ENCODE measurements around the gene SLC6A3.
A peak's percentile ranks its signal among the peaks of the same experiment; 100 is the strongest.

SLC6A3 gene

DNA sequence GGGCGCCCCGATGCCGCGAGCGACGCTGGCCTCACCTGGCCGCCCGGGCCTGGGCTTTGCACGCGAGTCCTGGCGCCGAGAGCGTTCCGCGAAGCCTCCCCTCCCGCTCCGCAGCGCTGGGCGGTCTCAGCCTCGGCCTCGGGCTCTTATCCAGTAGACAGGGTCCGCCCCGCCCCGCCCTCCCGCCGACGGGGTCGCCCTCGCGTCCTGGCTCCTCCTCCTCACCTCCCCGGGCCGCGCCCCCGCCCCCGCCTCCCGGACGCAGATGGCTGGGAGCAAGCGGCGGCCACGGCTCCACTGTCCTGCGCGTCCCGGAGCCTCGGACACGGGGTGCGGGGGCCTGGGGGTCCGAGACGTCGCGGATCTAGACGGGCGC is at the start of gene SLC6A3:
SLC6A3 (minus strand) TSS at position 128 of the 376 bp plus-strand sequence. CDS start 2,243 bp downstream, outside the sequence.
- peak in 1 of 2 donors; percentile 51 for DNase-seq

DNA sequence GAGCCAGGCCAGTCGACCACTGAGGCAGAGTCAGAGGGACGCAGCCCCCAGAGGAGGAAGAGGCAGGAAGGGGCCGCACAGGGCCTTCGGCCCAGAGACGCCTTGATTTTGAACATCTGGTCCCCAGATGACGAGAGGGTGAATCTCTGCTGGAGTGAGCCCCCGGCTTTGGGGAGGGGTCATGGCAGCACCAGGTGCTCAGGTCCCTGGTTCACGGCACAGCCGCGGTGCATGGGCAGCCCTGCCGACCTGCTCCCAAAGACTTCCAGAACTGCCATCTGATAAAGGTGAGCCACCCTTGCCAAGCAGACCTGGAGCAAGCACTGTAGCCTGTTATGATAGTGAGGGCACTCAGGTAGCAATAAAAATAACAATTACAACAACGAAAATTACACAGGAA is 48.7 kb upstream of the SLC6A3 start:
- no peak for DNase-seq

DNA sequence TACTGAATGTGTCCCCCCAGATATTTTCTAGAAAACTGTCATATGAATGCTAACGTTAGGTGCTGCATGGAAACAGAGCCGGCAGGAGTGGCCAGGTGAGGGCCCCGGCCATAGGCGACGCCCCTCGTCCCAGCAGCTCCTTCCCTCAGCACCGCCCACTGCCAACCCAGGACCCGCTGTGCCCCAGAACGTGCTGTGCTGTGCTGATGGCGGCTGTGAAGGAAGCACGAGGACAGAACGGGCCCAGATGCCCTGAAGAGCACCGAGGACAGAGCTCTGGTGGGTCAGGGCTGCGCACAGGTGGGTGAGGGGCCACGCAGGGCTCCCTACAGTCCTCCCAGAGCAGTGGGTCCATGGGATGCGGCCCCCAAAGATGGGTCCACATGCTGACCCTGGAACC is 48.2 kb upstream of the SLC6A3 start:
- no peak for DNase-seq

DNA sequence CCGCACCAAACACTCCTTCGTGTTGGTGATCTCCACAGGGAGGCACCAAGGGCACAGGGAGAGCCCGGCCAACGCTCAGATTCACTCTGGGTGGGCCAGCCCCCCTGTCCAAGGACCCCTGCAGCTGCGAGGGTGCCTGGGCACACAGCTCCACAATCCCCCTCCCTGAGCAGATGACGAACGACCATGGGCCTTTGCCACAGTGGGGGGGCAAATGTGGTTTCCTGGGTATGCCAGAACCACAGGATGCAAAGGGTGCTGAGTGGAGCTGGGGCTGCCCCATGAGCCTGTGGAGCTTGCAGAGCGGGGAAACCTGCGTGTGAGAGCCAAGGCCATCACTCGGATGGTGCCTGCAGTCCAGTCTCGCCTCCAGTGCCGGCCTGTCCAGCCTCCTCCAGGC is 47.5 kb upstream of the SLC6A3 start:
- no peak for DNase-seq

DNA sequence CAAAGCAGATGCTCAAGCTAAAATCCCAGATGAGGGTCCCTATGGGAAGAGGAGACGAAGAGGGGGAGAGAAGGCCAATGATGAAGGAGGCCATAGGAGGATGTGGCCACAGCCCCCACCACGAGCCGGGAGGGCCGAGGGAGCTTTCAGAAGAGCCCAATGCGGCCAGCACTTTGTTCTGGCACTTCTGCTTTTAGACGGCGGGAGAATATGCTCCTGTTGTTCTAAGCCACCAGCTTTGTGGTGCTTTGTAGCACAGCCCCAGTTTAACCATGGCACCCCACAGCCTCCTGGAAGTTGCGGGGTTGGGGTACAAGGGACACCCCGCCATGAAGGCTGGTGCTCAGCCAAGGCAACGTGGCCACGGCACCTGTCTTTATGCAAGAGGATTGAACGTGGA is 45.1 kb upstream of the SLC6A3 start:
- DNase-seq = no peak

DNA sequence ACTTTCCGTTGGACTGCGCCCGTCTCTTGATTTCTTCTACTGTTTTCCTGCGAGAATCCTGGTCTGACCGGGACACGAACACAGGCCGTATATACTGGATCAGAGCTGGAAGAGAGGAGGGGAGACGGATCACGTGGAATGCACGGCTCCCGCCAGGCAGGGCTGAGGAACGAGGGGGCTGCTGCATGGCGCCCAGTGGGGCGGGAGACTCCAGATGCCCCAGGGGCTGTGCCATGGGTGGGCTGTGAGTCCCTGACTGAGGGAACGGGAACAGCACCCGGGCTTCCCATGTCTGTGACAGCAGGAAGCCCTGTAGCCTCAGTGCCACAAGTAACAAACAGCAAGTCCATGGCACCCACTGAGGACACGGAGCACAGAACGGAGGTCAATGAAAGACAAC is 44.5 kb upstream of the SLC6A3 start:
- no peak for DNase-seq

DNA sequence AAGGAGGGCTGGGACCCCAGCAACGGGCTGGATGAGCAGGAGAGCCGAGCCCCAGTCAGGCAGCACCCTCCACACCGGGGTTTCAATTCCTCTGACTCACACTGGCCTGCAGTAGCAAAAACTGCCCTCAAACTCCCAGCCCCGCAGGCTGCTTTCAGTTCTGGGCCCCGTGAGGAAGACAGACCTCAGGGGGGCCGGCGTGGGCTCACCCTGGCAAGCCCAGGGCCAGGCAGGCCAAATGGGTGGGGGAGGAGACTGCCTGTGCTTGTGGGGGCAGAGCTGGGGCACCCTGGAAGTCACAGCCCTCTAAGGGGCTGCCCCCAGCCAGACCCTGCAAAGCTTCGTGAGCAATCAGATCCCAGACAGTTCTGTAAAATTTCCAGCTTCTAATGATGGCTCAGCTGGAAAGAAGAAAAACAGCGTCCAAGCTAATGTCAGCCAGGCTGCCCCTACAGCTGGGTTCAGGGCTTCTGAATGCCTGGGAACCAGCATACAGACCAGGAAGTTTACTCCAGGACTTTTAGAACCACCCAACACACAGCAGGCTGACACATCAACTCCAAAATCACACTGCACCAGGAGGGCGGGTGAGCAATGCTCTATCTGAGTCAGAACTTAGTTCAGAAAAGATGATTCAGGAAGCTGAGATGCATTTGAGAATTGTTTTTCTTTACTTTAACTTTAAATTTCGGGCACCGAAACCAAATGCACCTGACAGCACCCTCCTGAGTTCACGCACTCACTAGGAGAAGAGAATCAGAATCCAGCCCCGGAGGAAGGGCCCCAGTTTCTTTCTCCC is 43.8 kb upstream of the SLC6A3 start:
- peak in 1 of 2 donors; percentile 46 for DNase-seq

DNA sequence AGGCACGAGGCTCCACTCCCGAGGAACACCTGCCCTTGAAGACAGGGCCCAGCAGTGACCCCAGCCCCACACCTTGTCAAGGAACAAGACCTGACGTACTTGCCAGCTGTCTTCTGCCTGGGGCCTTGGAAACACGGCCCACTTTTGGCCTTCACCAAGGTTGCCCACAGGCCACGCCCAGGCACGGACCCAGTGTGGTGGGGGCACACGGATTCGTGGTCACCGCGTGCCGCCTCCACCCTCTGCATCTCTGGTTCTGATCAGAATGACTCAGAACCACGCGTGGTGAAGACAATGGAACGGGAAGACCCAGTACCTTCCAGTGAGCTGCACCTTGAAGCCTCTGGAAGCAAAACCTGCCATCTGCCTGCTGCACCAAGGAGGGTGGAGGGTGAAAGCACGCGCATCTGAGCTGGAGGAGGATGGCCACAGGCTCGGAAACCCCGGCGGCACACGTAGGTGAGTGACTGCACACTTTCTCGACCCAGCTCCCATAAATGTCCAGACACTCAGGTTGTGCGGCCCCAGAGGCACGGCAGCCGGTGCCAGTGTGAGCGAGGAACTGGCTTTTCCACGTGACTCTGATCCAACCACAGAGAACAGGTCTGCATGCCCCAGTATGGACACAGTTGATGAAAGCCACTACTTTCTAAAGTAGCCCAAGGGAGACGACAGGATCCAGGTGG is 42.0 kb upstream of the SLC6A3 start:
- DNase-seq = no peak

DNA sequence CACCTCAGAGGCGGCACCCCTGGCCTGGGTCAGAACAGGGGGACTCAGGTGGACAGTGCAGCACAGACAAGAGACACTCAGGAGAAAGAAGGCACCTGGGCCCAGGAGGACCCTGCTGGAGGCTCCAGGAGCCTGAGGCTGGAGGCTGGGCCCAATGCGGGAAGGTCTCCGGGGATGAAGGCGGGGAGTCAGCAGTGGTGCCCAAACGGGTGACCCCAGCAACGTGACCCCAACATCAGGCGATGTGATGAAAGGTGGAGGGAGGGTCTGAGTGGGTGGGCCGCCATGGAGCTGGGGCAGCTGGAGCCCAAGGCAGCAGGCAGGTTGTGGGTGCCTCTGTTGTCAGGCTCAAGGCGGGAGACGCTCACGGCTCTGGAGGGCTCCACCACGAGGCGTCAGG is 41.0 kb upstream of the SLC6A3 start:
- no peak for DNase-seq

DNA sequence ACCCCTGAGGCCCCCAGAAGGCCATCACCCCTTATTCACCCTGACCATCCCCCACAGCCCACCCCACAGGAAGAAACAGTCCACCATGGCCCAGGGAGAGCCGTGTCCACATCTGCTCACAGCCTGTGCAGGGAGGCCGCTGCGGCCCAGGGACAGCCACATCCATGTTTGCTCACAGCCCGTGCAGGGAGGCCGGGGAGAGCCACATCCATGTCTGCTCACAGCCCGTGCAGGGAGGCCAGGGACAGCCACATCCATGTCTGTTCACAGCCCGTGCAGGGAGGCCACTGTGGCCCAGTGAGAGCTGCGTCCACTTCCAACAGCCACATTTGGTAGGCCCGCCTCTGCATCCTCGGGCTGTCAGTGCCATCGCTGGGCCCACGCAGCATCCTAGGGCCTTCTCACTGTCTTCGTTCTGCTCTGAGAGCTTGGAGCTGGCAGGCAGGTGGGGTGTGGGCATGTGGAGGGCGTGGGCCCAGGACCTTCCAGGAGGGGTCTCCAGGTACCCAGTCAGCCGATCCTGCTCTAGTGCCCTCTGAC is 40.4 kb upstream of the SLC6A3 start:
- no peak for DNase-seq

DNA sequence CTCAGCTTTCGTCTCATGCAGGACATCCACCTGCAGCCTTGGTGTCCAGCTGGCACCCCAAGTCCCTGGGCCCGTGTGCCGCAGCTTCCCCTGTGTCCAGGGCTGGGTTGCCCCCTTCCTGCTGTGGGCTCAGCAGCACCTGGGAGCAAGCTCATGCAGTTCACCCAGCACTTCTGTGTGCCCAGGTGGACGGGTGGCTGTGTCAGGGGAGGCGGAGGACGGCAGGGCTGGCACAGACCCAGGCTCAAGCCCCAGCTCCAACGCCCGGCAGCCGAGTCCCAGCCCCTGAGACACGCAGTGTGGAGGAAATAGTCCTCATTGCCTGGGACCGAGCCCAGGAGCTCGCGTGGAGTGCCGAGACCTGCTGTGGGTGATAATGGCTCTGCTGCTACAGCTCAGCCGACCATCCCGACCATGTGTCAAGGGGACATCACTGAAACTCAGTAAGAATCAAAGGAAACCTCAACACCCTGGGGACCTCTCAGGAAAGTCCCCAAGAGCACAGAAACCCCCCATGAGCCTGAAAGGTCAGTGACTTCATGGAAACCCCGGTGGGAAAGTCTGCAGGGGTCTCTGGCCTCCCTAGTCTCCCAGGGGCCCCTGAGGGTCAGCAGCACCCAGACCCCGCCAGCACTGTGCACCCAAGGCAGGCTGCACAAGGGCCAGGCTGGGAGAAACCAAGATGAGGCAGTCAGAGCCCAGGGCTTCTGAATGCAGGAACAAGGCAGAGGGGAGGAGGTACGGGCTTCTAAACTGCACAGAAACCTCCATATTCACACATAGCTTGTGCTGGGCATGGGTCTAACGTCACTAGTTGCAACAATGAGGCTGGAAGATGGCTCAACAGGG is 39.7 kb upstream of the SLC6A3 start:
- DNase-seq = peak in 1 of 2 donors; percentile 63

DNA sequence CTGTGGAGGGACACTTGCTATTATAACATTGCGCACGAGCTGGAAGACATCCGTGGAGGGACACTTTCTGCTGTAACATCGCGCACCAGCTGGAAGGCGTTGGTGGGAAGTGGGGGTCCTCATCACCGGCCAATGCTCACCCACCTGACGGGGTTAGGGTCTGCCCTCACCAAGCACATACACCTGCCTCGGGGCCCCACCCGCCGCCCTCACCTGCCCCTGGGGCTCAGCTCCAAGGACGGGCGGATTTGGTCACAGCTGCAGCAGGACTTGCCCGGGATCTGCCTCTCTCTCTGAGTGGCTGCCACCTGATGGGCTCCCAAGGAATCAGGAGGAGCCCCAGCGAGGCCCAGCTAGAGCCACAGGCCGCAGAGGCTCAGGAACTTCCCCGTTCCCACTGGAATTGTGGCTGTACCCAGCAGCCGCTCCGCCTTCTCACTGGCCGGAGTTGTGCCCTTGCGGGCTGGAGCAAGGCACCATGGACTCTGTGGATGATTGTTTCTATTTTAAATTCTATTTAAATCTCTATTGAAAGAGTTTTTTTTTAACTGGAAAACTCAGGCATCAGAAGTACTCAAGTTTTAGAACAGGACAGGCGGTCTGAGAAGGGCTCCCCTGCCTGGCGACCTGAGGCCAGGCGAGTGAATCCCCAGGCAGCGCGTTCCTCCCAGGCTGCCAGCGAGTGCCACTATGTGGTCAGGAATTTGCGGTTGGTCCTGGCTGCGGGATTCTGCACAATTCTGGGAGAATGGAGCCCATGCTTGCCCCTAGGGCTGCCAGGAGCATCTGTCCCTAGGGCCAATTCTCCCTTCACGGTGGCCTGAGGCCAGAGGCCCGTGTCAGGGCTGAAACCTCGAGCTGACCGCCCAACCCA is 38.9 kb upstream of the SLC6A3 start:
- no peak for DNase-seq

DNA sequence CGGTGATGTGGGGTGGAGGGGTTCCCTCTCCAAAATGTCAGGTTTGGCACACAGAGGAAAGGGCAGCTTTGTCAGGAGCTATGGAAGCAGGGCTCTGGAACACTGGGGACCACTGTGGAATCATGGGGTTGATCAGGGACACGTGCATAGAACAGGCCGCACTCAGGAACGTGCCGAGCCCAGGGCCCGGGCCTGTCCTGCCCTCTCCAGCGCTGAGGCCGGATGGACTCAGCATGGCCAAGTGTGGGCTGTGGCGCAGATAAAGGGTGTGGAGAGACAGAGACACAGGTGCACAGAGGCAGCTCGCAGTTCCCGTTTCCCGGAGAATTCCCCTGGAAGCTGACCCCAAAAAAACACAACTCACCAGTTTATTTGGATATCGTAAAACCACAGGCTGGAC is 37.8 kb upstream of the SLC6A3 start:
- DNase-seq = no peak

DNA sequence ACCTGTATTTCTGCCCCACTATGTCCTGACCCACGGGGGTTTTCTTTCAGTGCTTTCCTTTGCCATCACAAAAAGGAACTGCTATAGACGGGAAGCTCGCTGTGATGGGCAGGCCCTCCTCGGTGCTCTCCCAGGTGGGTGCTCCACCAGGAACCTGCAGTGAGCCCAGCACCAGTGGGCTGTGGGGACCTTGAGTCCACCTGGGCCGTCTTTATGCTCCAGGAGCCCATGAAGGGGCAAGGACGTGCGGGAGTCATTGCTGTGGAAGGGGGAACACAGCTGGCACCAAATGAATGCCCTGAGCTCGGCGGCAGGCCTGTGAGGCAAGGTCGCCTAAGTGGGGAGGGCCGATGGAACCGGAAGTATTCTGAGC is 36.7 kb upstream of the SLC6A3 start:
- DNase-seq = no peak

DNA sequence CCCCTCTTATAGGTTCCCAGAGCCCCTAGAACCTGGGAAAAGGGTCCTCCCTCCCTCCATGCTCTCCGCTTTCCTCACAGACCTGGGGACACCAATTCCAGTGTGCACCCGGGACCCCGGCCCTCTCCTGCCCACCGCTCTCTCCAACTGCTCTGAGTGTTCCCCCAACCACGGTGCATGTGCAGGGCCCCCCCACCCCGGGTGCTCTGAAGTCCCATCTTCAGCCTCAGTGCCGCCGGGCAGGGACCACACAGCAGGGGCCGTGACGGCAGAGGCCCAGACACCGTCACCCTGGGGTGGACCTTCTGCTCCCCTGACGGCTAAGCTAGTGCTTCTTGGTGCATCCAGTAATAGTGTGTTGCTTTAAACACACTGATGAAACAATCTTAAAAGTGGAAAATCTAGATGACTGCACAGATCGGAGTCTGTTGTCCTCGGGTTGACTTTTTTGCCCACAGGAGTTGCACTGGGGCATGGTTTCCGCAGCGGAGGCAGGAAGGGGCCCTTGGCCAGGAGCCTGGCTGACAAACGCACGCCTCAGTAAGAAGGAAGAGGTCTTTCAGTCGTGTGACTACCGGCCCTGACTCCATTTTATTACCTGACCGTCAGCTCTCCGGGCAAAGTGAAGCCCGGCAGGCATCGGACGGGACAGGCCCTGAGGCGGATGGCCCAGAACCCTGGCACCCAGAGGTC is 36.2 kb upstream of the SLC6A3 start:
- DNase-seq = no peak

DNA sequence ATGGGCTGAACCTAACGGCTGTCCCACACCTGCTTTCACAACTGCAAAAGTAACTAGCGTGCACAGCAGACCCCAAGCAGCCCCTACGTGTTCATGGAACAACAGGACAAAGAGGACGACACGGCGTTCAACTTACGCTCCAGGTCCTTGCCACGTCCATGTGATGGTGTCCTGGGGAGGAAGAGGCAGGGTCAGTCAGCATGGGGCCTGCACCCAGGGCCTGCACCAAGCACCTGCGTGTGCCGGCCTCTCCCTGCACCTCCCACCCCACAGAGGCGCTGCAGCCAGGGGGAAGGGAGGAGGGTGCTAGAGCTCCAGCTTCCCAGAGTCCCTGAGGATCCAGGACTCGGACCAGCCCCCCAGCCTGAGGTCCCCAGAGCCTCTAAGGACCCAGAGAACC is 35.6 kb upstream of the SLC6A3 start:
- no peak for DNase-seq

DNA sequence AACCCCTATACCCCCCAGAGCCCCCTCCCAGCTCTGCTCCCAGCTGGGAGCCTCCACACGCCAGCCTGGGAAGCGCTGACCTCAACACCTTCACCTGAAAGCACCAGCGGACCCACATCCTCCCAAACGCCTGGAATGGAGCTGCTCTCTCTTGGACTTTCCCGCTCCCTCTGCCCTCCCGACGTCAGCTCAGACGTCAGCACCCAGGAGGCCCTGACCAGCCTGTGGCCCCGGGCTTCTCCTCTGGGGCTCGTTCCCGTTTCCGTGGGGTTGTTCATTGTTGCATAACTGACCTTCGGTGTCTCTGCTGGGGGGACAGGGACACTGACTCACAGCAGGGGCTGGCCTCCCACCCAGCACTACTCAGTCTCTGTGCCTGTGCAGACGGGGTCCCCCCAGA is 35.0 kb upstream of the SLC6A3 start:
- DNase-seq = peak in 1 of 2 donors; percentile 84

DNA sequence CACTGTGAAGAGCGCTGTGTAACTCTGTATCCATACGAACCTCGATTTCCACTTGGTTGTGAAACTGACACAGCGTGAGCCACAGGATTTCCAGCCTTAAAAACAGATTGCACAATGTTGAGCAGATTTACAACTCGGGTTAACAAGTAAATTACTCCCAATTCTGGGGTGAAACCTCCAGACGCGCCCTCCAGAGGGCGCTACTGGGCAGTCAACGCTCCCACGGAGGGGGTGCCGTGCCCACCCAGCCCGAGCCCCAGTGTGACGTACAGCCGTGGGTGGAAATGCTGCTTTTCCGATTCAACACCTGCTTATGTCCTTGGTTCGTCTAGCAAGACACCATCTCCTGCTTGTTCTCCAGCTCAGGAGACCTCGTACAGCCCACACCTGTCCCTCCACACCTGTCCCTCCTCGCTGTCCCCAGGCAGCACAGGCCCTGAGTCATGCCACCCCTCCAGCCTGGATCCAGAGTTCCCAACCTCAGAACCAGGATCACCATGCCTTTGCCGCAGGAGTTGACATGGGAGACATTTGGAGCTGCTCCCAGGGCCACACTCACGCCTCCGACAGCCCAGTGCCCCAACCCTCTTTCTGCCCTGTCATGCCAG is 34.4 kb upstream of the SLC6A3 start:
- peak; percentile 50 to 79 for DNase-seq

DNA sequence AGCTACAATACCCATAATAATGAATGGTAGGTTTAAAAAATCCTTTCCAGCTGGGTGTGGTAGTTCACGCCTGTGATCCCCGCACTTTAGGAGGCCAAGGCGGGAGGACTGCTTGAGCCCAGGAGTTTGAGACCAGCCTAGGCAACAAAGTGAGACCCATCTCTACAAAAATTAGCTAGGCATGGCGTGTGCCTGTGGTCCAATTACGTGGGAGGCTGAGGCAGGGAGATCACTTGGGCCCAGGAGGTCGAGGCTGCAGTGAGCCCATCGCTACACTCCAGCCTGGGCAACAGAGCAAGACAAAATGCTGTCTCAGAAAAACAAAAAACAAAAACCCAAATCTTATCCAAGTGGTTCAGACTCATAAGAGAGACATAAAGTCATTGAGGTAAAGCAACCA is 33.8 kb upstream of the SLC6A3 start:
- no peak for DNase-seq

DNA sequence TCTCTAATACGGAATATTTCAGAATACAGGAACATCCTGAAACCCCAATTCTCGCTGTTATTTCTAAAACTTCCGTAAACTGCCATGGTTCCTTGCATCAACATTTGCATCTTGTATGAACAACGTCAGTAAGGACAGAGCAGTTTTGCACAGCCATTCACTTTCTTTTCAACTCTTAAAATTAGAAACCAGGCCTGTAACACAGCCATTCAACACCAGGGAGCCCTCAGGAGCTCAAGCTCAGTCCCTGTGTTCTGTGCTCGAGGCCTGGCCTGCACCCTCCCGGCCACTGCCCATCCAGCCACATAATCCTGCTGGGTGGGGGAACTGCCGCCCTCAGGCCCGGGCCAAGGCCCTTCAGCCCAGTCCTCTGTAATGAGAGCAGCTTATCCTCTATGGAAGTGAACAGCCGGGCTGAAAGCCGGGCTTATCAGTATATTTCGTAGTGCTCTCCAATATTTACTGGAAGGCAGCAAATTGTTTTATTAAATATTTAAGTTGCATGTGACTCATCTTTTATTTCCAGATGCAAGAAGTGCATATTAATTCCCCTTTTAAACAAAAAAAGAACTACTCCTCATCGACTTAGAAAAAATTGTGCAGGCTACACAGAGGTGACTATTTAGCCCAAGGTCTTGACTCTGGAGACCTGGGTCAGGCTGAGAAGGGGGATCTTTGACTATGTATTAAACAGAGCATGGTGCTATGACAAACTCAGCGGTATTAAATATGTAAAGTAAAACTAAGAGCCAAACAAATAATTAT is 33.2 kb upstream of the SLC6A3 start:
- no peak for DNase-seq

All from CD4-positive, alpha-beta T cell treated with Interleukin-4 for 1 hour (primary cell).